ENCODE results near the gene PTRH2. TPM values are rescaled to one million over a fixed set of nuclear protein-coding genes. Genes with fewer than 3 reads are reported as not detected.
"Not testable (repeated sequence)": the region's sequence is repeated elsewhere in the genome, so short reads cannot be mapped to it uniquely, and the experiment has no call there.

The PTRH2 gene
- 10 to 100 TPM; 12.9 to 35.3 (median 27.4) TPM for total RNA-seq

- Histone ChIP-seq H3K4me3 (peak within 1 kb of the TSS; percentile 70 to 87 (median 78)), H3K9me3 (no peaks in the 10 kb centered on the region), H3K27ac (peak within 1 kb of the TSS; percentile 76 to 96 (median 92)), H3K4me1 (peaks cover 0 to 61% (median 26%) of the 10 kb centered on the region in 4 donors), H3K27me3 (no peaks in the 10 kb centered on the region), H3K36me3 (peaks cover 0 to 12% (median 0%) of the 10 kb centered on the region in 3 donors)
- TF ChIP-seq CTCF (IDR thresholded peaks at IDR 0.05) (peak in 1 of 5 experiments; percentile 19), EP300 (IDR thresholded peaks at IDR 0.05) (peak; percentile 88 to 93), POLR2A (IDR thresholded peaks at IDR 0.05) (peak; percentile 77 to 90)
- peak; percentile 95 to 96 for DNase-seq (ENCODE audit: low spot score in 2 of 2)
- 0 to 1% methylated on average over 32 to 45 of the region's 45 CpGs for WGBS, 2 donors
Observed at GRCh38 chr17:59707149-59707970, at the start of gene PTRH2, which contains the start of gene VMP1. Gene PTRH2, minus strand, starts transcription at chr17:59707430. Its CDS starts 9,452 bp downstream, at chr17:59697978. Gene VMP1, plus strand, starts transcription at chr17:59707654. Its CDS starts 23,793 bp downstream, at chr17:59731447.

- 45 to 48% methylated on average over 3 of the region's 3 CpGs for WGBS, 2 donors
- peaks cover 0 to 6% (median 2%) of the 10 kb centered on the region in 4 donors for H3K9me3 ChIP-seq
- peaks cover 0 to 47% (median 14%) of the 10 kb centered on the region in 4 donors for H3K4me1 ChIP-seq
- DNase-seq (ENCODE audit: low spot score in 2 of 2), result no peak
- peak overlapping the region in 3 of 4 donors; percentile 2 to 81 (median 72) for H3K27ac ChIP-seq
- H3K4me3 ChIP-seq, result no peak overlapping the region
- no peak for TF ChIP-seq CTCF (IDR thresholded peaks at IDR 0.05)
- no peak for TF ChIP-seq POLR2A (IDR thresholded peaks at IDR 0.05)
- TF ChIP-seq EP300 (IDR thresholded peaks at IDR 0.05), result no peak
- H3K27me3 ChIP-seq, result no peaks in the 10 kb centered on the region
- peaks cover 0 to 27% (median 0%) of the 10 kb centered on the region in 3 donors for H3K36me3 ChIP-seq
Observed at GRCh38 chr17:59756236-59756818, 49.1 kb upstream of the PTRH2 start.

GRCh38 chr17:59755069-59755468, 47.8 kb upstream of the PTRH2 start:
- H3K36me3 ChIP-seq, result peaks cover 0 to 21% (median 0%) of the 10 kb centered on the region in 3 donors
- peaks cover 0 to 46% (median 11%) of the 10 kb centered on the region in 4 donors for H3K4me1 ChIP-seq
- H3K27me3 ChIP-seq; H3K4me3 ChIP-seq; H3K9me3 ChIP-seq; DNase-seq (ENCODE audit: low spot score in 2 of 2): not testable (repeated sequence)
- peak overlapping the region in 3 of 4 donors; percentile 20 to 81 (median 72) for H3K27ac ChIP-seq
- WGBS, 2 donors, result 95 to 96% methylated on average over 12 of the region's 12 CpGs

- no peak for DNase-seq (ENCODE audit: low spot score in 2 of 2)
- peaks cover 0 to 6% (median 2%) of the 10 kb centered on the region in 4 donors for H3K9me3 ChIP-seq
- no peaks in the 10 kb centered on the region for H3K27me3 ChIP-seq
- no peak overlapping the region for H3K4me3 ChIP-seq
- peaks cover 0 to 46% (median 11%) of the 10 kb centered on the region in 4 donors for H3K4me1 ChIP-seq
- peak overlapping the region in 3 of 4 donors; percentile 27 to 81 (median 72) for H3K27ac ChIP-seq
- peaks cover 0 to 20% (median 0%) of the 10 kb centered on the region in 3 donors for H3K36me3 ChIP-seq
- TF ChIP-seq EP300 (IDR thresholded peaks at IDR 0.05), result no peak
Observed at GRCh38 chr17:59754552-59754951, 47.3 kb upstream of the PTRH2 start.

- Histone ChIP-seq H3K4me1 (peaks cover 0 to 46% (median 11%) of the 10 kb centered on the region in 4 donors), H3K4me3 (peak overlapping the region in 2 of 4 donors; percentile 3 to 5), H3K27ac (peak overlapping the region in 3 of 4 donors; percentile 27 to 81 (median 72)), H3K36me3 (peaks cover 0 to 13% (median 0%) of the 10 kb centered on the region in 3 donors), H3K27me3 (no peaks in the 10 kb centered on the region), H3K9me3 (peaks cover 0 to 1% (median 0%) of the 10 kb centered on the region in 4 donors)
- TF ChIP-seq POLR2A (IDR thresholded peaks at IDR 0.05) (no peak), EP300 (IDR thresholded peaks at IDR 0.05) (peak; percentile 26 to 66), CTCF (IDR thresholded peaks at IDR 0.05) (peak; percentile 49 to 87 (median 66))
- peak in 1 of 2 donors; percentile 68 for DNase-seq (ENCODE audit: low spot score in 2 of 2)
- WGBS, 2 donors, result 28% methylated on average over 3 of the region's 3 CpGs
Observed at GRCh38 chr17:59753522-59754467, 46.6 kb upstream of the PTRH2 start.

Measured in tibial nerve (tissue), 4 donors.